OCI-LY3 (cell line): Measurements from ENCODE around the gene SMIM14.

Experiments
- H2AFZ ChIP-seq: fragments of 200-600, 300-600 bp; shearing (Covaris generic); 2 replicates; pipeline ENCODE4 v1.6.0; 2014; ENCODE audit warnings: antibody characterized with exemption, low read depth, low read length
- H3K27ac ChIP-seq: fragments of 200-600, 300-600 bp; sonication (generic); 2 replicates; pipeline ENCODE4 v1.5.1; 2014; ENCODE audit warnings: mild to moderate bottlenecking, low read length, moderate library complexity, mixed read lengths
- H3K27me3 ChIP-seq: fragments of 200-600, 300-600 bp; sonication (generic); 2 replicates; pipeline ENCODE4 v1.6.1; 2014; ENCODE audit warnings: low read depth, low read length, mixed read lengths
- H3K36me3 ChIP-seq: fragments of 200-600, 300-600 bp; sonication (generic); replicated peaks from 2 replicates; pipeline ENCODE3; 2014; ENCODE audit warnings: low read depth, low read length, mixed read lengths
- H3K4me1 ChIP-seq: fragments of 300-600, 200-600 bp; sonication (generic); 2 replicates; pipeline ENCODE4 v1.6.1; 2014; ENCODE audit warnings: low read length, mixed read lengths
- H3K4me2 ChIP-seq: fragments of 200-600, 300-600 bp; sonication (generic); 2 replicates; pipeline ENCODE4 v1.6.1; 2014; ENCODE audit warnings: low read length, mixed read lengths
- H3K4me3 ChIP-seq: fragments of 300-600, 200-600 bp; sonication (generic); 2 replicates; pipeline ENCODE4 v1.5.1; 2014; ENCODE audit warnings: antibody characterized with exemption, mild to moderate bottlenecking, low read length, moderate library complexity
- H3K79me2 ChIP-seq: fragments of 300-600, 200-600 bp; shearing (Covaris generic); 2 replicates; pipeline ENCODE4 v1.6.1; 2014; ENCODE audit warnings: mild to moderate bottlenecking, low read length, mixed read lengths
- H3K9ac ChIP-seq: fragments of 300-600, 200-600 bp; shearing (Covaris generic); 2 replicates; pipeline ENCODE4 v1.6.0; 2014; ENCODE audit warnings: mild to moderate bottlenecking, low read length, moderate library complexity
- H3K9me3 ChIP-seq: fragments of 200-600, 300-600 bp; shearing (Covaris generic); 2 replicates; pipeline ENCODE4 v1.6.1; 2014; ENCODE audit warnings: low read length, mixed read lengths; ENCODE audit not compliant: insufficient read depth
- H4K20me1 ChIP-seq: fragments of 200-600, 300-600 bp; sonication (generic); 2 replicates; pipeline ENCODE4 v1.6.1; 2016; ENCODE audit warnings: low read length, mixed read lengths; ENCODE audit not compliant: insufficient read depth
- EZH2phosphoT487 ChIP-seq: fragments of 200-600 bp; shearing (Covaris generic); IDR thresholded peaks from 2 replicates; pipeline ENCODE4 v1.6.1; 2018; ENCODE audit warnings: antibody characterized with exemption, mixed run types, low read depth
- TF ChIP-seq, protein P1 (sequence below): fragments of 200-600, 300-600 bp; sonication (generic); IDR thresholded peaks from 2 replicates; pipeline ENCODE4 v1.5.1; 2014; ENCODE audit warnings: antibody characterized with exemption, low read length, low read depth

The SMIM14 gene

DNA sequence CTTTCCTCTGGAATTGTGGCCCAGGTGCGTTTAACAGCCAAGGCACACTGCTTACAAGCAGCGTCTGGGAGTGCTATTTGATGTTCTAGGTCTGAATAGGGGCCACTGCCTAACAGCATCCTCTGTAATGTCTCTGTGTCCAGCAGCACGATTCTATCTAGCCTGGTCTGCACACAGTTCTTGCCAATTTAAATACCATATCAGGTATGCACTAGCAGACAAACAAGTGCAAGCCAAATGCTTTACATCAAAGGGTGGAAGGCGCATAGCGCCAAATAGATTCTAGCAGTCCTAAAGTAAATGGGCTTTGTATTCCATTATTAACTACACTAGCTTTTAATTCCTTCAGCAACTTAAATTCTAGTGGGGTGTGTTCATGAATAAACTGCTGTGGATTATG is 95.6 kb downstream of the SMIM14 start:
- H3K9ac ChIP-seq = no peak overlapping the region
- no peak overlapping the region for H3K4me3 ChIP-seq
- H3K36me3 ChIP-seq = no peaks in the 10 kb centered on the region
- no peak overlapping the region for H3K27ac ChIP-seq
- no peaks in the 10 kb centered on the region for H3K79me2 ChIP-seq
- H3K27me3 ChIP-seq = no peaks in the 10 kb centered on the region
- no peaks in the 10 kb centered on the region for H3K9me3 ChIP-seq
- no peak overlapping the region for H3K4me2 ChIP-seq
- H3K4me1 ChIP-seq = no peaks in the 10 kb centered on the region
- H4K20me1 ChIP-seq = no peaks in the 10 kb centered on the region
- TF ChIP-seq, protein P1, sequence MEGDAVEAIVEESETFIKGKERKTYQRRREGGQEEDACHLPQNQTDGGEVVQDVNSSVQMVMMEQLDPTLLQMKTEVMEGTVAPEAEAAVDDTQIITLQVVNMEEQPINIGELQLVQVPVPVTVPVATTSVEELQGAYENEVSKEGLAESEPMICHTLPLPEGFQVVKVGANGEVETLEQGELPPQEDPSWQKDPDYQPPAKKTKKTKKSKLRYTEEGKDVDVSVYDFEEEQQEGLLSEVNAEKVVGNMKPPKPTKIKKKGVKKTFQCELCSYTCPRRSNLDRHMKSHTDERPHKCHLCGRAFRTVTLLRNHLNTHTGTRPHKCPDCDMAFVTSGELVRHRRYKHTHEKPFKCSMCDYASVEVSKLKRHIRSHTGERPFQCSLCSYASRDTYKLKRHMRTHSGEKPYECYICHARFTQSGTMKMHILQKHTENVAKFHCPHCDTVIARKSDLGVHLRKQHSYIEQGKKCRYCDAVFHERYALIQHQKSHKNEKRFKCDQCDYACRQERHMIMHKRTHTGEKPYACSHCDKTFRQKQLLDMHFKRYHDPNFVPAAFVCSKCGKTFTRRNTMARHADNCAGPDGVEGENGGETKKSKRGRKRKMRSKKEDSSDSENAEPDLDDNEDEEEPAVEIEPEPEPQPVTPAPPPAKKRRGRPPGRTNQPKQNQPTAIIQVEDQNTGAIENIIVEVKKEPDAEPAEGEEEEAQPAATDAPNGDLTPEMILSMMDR = no peak
- no peak for TF ChIP-seq EZH2phosphoT487
- no peak overlapping the region for H2AFZ ChIP-seq

DNA sequence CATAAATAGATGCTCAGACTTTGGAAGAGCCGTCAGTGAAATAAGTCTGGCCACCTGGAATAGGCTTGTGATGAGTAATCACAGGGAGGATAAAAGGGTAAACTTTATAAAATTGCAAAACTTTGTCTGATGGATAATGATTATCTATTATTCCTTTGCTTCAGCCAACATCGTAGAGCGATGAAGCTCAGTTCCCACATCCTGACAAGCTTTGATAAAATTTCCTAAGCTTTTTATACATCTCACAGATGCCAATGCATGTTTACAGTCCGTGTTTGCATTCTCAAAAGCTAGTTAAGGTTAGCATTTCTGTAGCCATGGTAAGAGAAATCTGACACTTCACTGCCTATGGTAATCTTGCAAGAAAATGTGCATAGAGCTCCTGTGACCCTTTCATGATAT is 96.1 kb downstream of the SMIM14 start:
- no peaks in the 10 kb centered on the region for H4K20me1 ChIP-seq
- H3K79me2 ChIP-seq = no peaks in the 10 kb centered on the region
- no peak overlapping the region for H3K27ac ChIP-seq
- H3K9ac ChIP-seq = no peak overlapping the region
- no peak overlapping the region for H3K4me3 ChIP-seq
- no peak for TF ChIP-seq EZH2phosphoT487
- TF ChIP-seq, protein P1 = no peak
- no peaks in the 10 kb centered on the region for H3K27me3 ChIP-seq
- no peaks in the 10 kb centered on the region for H3K9me3 ChIP-seq
- no peak overlapping the region for H2AFZ ChIP-seq
- no peaks in the 10 kb centered on the region for H3K36me3 ChIP-seq
- H3K4me1 ChIP-seq = no peaks in the 10 kb centered on the region
- no peak overlapping the region for H3K4me2 ChIP-seq

- H3K27ac ChIP-seq = no peak overlapping the region
- H3K36me3 ChIP-seq = no peaks in the 10 kb centered on the region
- no peaks in the 10 kb centered on the region for H3K79me2 ChIP-seq
- H3K27me3 ChIP-seq = no peaks in the 10 kb centered on the region
- H3K4me1 ChIP-seq = no peaks in the 10 kb centered on the region
- no peak overlapping the region for H3K4me2 ChIP-seq
- no peaks in the 10 kb centered on the region for H3K9me3 ChIP-seq
- TF ChIP-seq EZH2phosphoT487 = no peak
- TF ChIP-seq, protein P1 = no peak
- H3K9ac ChIP-seq = no peak overlapping the region
- no peak overlapping the region for H2AFZ ChIP-seq
- no peaks in the 10 kb centered on the region for H4K20me1 ChIP-seq
- no peak overlapping the region for H3K4me3 ChIP-seq
These were observed 96.6 kb downstream of the SMIM14 start for GRCh38 chr4:39541987-39542610.

- no peaks in the 10 kb centered on the region for H3K36me3 ChIP-seq
- no peaks in the 10 kb centered on the region for H3K4me1 ChIP-seq
- H3K9me3 ChIP-seq = no peaks in the 10 kb centered on the region
- H3K9ac ChIP-seq = no peak overlapping the region
- H3K27ac ChIP-seq = no peak overlapping the region
- TF ChIP-seq, protein P1 = no peak
- no peak for TF ChIP-seq EZH2phosphoT487
- no peaks in the 10 kb centered on the region for H3K79me2 ChIP-seq
- H3K4me3 ChIP-seq = no peak overlapping the region
- H2AFZ ChIP-seq = no peak overlapping the region
- no peaks in the 10 kb centered on the region for H3K27me3 ChIP-seq
- no peaks in the 10 kb centered on the region for H4K20me1 ChIP-seq
- no peak overlapping the region for H3K4me2 ChIP-seq
These were observed 99.5 kb downstream of the SMIM14 start for GRCh38 chr4:39539089-39539611.
